Embryonic facial prominence (tissue), 1 donor: ENCODE data around the gene CRISPLD2.
"Not testable (repeated sequence)": the region's sequence is repeated elsewhere in the genome, so short reads cannot be mapped to it uniquely, and the experiment has no call there.

Experiments
- DNase-seq: peaks from one replicate; pipeline ENCODE4 v3.0.0-alpha.2; 2016; ENCODE audit errors: extremely low spot score

The CRISPLD2 gene

DNA sequence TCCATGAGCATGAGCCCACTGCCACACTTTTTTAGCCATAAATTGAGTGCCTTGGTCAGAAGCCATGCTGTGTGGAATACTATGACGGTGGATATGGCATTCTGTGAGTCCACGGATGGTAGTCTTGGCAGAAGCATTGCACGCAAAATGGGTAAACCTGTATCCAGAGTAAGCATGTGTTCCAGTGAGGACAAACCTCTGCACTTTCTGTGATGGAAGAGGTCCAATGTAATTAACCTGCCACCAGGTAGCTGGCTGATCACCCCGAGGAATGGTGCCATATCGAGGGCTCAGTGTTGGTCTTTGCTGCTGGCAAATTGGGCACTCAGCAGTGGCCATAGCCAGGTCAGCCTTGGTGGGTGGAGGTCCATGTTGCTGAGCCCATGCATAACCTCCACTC, 37.0 kb downstream of the CRISPLD2 start:
- not testable (repeated sequence) for DNase-seq

DNA sequence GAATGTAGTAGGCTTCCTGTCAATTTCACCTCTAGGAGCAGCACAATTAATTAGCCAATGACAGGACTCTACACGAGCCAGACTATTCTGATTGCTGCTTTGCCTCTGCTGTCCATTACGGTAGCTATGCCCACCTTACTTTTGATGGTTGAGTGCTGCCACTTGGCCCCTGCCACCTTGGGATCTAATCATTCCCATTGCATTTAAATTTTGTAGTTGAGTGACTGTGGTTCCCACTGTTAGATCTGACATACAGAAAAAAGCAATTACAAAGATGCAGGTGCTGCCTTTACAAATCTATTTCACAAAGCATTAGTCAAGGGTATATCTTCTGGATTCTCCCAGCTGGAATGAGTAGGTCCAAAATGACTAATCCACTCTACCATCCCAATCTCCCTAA, 39.9 kb downstream of the CRISPLD2 start:
- no peak for DNase-seq

DNA sequence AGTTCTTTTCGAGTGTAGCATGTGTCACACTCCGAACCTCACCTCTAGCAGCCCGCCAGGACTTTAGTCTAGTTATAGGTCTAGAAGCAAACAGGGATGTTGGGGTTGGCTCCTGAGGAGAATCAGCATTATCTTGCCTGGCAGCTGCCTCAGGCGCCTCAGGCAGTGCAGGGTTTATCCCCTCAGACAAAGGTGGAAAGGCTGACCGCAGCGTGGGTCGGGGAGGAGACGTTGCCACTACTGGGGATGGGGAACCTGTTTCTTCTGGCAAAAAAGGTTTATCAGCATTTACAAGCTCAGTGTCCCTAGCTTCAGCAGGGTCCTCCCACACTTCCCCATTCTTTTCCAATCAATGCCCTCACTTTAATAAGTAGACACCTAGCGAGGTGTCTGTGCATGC, 40.6 kb downstream of the CRISPLD2 start:
- DNase-seq = no peak

DNA sequence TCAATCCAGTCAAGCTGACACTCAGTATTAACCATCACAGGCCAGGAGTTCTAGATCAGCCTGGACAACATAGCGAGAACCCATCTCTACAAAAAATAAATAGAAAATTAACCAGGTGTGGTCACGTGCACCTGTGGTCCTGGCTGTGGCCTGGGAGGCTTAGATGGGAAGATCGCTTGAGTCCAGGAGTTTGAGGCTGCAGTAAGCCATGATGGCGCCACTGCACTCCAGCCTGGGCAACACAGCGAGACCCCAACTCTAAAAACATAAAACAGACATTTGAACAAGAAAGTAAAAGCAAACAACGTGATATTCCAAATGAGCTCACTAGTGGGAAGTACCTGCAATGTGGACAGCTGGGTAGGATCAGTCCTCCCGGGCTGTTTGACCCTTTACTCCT, 41.9 kb downstream of the CRISPLD2 start:
- no peak for DNase-seq

DNA sequence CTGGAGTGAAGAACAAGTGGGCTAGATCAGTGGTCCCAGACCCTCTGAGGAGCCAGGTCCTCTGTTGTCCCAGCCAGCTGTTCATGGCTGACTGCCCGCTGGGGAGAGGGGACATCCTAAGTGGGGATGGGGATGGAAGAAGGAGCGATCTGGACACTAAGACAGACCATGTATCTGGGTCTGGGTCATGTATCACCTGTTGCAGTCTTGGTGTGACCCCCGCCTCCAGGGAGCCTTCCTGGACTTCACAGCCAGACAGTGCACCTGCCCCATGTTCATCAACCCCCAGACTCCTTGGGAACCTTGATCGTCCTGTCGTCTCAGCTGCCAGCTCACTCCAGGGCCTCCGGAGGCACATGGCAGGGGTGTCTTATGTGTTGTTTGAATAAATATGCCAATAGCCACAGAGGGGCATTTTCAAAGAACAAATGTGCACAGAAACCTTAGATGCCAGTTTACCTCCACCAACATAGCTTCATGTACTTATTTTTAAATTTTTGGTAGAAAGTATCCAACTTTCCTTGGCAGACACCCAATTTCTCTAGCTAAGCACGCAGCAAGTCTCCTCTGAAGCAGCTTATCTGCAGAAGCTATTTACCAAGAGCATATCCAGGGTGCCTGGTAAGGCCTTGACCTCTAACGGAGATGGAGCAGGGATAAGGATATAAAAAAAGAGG, 43.2 kb downstream of the CRISPLD2 start:
- no peak for DNase-seq

DNA sequence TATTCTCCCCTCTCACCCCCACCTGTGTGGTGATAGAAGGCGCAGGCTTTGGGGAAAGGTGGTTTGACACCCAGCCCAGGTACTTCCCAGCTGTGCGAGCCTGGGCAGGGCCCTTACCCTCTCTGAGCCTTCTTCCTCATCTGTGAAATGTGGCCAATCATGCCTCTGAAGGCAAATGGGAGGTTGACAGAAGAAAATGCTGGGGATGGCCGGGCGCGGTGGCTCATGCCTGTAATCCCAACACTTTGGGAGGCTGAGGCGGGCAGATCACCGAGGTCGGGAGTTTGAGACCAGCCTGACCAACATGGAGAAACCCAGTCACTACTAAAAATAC, 43.7 kb downstream of the CRISPLD2 start:
- DNase-seq = no peak

DNA sequence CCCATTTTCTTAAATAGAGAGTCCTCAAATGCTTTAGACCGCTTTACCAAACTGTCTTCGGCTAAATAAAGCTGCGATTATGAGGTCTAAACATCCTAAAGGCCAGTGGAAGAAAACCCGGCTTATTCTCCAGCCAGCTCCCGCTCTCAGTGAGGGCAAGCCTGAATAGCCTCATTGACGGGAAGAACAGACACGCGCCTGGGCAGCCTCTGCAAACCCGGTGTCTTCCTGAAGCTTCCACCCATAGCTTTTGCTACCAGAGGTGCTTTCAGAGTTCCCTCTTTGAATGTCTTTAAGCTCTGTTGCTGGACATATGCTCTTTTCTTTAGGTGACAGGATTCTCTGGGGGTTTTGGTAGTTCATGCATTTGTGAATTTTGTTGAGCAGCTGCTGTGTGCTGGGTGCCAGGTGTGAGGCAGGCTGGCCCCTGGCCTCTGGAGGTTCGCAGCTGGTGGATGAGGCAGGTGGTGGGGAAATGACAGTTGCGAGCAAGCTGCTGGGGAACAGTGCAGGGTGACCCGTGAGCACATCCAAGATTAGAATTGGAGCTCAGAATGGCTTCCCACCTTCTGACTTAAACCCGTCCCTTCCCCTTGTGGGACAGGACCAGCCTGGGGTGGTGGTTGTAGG, 44.7 kb downstream of the CRISPLD2 start:
- no peak for DNase-seq

DNA sequence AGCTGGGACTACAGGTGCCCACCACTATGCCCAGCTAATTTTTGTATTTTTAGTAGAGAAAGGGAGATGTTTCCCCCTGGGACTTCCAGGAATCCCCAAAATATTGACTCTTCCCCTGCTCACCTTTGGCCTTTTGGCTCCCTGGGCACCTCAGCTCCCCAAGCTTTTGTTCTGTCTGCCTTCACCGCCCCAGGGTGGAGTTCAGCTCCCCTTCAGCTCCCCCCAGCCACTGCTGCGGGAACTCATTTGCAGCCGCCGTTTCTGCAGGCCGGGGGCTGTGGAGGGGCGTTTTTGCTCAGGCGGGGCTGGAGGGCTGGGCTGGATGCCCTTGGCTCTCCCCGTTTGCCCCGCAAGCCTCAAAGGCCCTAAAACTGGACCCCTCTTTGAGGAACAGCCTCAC, 47.9 kb downstream of the CRISPLD2 start:
- DNase-seq = no peak

DNA sequence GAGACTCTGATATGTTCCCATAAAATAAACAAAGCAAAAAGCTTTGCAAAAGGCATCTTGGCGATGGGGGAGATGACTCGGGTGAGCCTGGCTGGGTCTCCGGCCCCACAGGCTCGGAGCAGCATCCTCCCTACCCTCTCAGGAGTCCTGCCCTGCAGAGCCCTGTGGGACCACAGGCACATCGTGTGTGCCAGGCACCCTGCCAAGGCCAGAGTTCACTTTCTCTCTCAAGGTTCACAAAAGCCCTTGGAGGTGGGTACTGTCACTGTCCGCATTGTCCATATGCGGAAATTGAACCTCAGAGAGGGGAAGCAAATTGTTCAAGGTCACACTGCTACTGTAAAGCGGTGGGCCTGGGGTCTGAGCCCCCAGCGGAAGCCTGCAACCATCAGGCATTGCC, 48.5 kb downstream of the CRISPLD2 start:
- DNase-seq = no peak

DNA sequence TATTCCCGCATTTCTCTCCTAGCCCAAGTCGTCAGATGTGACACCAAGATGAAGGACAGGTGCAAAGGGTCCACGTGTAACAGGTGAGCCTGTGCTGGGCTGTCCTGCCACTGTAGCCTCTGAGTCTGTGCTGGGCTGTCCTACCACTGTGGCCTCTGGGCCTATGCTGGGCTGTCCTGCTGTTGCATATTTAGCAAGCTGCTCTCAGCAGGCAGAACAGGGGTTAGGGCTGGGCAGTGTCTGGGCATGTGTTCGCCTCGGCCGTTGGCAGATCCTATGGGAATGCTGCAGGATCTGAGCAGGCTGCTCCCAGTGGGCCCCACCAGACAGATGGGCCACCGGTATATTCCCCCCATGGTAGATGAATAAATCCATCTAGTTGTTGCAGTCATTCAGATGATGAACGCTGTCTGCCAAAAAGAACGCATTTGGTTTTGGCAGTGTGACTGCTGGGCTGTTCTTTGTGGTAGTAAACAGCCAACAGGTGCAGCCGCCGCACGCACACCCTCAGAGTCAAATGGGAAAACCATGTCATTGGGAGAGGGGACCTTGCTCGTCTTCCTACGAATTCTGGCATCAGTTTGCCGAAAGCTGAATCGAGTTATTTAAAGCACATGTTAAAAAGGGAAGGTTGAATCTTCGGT, 49.2 kb downstream of the CRISPLD2 start:
- no peak for DNase-seq

DNA sequence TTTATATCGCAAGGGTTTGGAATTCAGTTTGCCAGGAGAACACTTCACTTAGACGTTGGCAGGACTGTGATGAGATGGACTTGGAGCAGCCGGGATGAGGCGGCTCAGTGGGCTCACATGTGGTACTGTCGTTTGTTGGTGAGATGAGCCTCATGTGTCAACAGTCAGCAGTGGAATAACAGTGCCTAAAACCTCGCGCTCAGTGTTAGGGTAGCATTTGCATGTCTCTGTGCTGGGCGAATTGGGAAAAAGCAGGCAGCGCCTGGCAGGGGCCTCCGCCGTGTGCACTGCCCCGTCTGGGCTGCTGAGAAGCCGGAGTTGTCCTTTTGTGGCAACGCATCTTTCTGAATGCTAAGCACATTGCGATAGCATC, 49.7 kb downstream of the CRISPLD2 start:
- DNase-seq = no peak

DNA sequence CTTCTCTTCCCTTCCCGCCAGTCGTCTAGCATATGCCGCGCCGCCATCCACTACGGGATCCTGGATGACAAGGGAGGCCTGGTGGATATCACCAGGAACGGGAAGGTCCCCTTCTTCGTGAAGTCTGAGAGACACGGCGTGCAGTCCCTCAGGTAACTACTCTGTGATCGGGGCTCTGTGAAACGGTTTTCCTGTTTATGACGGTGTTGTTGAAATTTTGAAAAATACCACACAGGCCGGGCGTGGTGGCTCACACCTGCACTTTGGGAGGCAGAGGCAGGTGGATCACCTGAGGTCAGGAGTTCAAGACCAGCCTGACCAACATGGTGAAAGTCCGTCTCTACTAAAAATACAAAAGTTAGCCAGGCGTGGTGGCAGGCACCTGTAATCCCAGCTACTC, 53.2 kb downstream of the CRISPLD2 start:
- DNase-seq = not testable (repeated sequence)

DNA sequence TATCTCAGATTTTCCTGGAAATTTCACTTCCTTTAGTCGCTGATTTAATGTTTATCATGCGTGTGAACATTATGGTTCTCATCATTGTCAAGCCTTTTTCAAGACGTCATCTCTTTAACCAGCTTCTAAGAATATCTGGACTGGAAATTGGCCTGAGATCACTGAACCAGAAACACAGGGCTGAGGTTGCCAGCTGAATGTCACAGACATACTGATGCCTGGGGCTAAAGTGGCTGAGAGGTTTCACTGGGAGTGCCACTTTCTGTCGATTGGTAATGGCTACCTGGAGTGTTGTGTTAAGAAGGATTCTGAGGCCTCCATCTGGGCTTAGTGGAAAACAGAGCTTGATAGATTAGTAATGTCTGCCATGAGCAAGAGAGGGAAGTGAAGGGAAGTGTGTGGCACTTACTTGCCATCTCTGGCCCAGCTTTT, 54.2 kb downstream of the CRISPLD2 start:
- no peak for DNase-seq

DNA sequence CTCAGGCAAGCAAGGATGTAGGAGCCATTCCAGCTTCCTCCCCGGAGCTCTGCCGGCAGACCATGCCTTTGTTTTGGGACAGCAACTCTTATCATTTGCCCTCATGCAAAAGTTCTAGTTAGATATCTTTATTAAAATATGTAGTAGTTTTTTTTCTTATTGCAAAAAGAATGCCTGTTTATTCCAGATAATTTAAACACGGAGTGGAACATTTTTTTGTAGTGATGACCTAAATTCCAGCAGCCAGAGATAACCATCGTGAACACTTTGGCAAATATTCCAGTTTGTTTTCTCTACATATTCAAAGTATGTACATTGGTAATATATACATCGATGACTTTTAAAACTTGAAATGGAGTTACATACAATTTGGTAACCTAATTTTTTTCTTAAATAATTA, 54.8 kb downstream of the CRISPLD2 start:
- DNase-seq = no peak

DNA sequence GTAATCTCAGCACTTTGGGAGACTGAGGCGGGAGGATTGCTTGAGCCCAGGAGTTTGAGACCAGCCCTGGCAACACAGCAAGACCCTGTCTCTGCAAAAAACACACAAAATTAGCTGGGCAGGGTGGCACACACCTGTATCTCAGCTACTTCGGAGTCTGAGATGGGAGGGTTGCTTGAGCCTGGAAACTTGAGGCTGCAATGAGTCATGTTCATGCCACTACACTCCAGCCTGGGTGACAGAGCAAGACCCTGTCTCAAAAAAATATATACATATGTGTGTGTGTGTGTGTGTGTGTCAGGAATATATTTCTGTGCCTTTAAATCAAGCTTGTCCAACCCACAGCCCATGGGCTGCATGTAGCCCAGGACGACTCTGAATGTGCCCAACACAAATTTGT, 55.2 kb downstream of the CRISPLD2 start:
- no peak for DNase-seq

DNA sequence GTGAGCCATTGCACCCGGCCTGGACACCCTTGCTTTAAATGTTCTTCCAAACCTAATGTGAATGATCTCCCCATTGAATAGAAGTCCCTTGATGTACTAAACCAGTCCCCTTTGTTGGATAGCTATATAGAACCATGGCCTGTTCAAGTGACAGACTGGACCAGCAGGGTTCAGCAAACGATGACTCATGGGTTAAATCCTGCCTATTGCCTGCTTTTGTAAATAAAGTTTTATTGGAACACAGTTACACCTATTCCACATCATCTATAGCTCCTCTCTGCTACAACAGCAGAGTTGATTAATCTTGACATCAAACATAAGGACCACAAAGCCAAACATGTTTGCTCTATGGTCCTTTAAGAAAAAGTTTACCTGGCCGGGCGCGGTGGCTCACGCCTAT, 56.1 kb downstream of the CRISPLD2 start:
- no peak for DNase-seq

DNA sequence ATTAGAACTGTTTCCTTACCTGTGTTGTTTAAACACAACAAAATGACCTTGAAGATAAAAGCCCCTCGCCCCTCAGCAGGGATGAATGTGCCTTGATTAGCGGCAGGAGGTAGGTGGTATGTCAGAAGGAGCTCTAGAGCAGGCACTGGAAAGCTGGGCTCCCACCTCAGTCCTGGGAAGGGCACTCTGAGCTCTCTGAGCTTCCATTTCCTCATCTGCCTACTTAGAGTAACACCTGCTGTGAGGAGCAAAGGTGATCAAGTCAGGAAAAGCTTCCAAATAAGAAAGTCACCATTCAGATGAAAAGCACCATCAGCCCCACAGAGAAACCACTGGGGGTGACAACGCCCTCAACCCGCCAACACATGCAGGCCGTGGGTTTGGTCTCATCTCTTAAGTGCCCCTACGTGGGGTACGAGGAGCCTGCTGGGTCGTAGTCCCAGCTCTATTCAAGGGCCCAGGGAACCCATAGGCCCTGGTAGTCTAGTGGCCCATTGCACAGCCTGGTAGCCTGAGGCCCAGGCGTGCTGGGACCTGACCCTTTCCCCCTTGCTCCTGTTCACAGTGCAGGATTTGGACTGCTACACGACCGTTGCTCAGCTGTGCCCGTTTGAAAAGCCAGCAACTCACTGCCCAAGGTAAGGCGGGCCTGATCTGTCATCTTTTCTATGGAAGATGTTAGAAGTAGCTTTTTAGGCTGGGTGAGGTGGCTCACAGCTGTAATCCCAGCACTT, 57.3 kb downstream of the CRISPLD2 start:
- DNase-seq = no peak

DNA sequence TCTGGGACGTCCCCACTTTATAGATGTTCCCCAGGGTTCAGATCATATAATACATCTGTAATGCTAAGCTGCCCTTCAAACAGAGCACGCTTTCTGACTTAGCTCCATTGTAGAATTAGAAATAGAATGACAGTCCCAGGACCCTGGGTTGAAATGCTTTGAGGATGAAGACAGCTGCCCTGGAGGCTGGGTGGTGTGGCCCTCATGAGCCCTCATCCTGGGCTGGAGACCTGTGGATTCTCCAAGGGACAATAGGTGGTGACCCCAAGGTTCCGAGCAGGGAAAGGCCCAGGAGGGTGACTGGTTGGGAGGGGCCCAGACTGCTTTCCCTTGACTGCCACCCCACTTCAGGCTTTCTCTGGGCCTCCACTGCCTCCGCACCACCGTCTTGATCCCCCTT, 59.0 kb downstream of the CRISPLD2 start:
- no peak for DNase-seq

DNA sequence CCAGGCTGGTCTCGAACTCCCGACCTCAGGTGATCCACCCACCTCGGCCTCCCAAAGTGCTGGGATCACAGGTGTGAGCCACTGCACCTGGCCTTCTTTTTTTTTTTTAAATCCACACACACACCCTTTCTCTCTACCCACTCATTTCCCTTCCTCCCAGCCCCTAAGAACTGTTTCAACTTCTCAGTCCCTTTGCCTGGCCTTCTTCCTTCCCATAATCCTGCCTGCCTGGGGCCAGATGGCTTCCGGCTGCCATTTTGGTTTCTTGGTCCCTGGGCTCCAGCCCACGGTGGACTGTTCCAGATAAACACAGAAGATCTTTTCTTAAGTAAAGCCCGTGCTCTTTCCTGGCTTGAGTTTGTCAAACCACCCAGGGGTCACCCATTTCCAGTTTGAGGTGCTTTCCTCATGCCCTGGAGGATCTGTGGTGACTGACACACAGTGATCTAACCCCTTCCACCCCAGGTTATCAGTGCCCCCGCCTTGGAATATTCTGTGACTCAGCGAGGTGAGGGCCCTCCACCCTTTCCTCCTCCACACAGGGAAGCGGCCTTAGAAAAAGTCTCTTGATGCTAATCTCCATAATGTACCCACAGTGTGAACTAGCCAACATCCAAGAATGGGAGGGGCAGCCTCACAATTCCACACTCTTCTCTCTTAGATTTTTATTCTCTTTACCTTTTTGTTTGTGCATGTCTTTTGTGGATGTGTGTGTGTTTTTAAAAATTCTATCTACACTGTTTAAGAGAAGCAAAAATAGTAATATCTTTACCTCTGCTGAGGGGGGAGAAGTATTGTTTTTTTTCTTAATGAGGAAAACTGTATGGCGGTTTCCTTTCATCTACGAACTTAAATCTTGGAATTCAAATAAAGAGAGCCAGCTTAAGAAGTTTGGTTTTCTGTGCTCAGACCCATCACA, 60.0 kb downstream of the CRISPLD2 start:
- DNase-seq = no peak

DNA sequence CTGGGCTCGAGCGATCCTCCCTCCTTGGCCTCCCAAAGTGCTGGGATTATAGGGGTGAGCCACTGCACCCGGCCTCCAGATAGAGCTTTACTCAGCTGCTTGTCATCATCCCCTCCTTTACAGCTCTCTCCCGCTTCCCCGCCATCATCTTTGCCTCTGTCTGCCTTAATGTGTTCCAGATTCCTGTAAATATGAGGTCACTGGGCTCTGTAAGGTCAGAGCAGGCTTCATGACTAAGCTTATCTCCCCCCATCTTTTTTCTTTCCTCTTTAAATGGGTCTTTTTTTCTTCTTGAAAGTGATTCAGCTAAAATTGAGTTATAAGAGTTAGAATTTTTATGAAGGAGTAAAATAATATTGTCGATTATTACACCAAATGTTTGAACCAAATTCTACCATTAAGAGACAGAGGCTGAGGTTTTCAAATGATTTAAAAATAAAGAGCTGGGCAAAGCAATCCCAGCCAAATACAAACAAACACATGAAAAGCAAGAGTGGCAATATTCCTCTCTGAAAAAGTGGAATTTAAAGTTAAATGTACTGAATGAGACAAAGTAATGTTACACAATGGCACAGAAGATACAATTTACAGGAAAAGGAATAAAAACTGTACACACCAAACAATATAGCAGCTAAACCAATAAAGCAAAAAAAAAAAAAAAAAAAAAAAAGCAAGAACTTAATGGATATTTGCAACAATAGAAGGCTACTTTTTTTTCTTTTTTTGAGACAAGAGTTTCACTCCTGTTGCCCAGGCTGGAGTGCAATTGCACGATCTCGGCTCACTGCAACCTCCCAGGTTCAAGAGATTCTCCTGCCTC, 62.1 kb downstream of the CRISPLD2 start:
- DNase-seq = no peak

DNA sequence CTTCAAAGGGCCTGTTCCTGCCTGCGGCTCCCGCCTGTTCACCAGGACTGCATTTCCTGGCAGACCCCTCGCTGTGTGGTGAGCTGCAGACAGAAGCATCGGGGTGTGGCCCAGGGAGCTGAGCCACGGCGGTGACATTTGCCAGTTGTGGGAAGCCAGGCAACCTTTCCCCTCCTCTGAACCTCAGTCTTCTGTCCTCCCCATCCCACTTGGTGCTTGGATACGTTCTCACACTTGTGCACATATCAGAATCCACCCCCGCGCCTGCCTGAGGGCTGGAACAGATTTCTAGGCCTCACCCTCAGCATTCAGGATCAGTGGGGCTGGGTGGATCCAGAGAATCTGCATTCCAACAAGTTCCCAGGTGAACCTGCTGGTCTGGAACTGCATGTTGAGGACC, 63.5 kb downstream of the CRISPLD2 start:
- no peak for DNase-seq
